Prostate gland (tissue), 2 donors: Measurements from ENCODE around the gene MGAM2. TPM values are rescaled to one million over a fixed set of nuclear protein-coding genes. Genes with fewer than 3 reads are reported as not detected.

Experiments used
- DNase-seq: peaks from one replicate; pipeline ENCODE4 v3.0.0-alpha.2; 2019; ENCODE audit warnings: low spot score
- H3K27ac ChIP-seq, 2 donors: fragments of 200-600 bp; sonication (generic); 2 replicates each; pipeline ENCODE4 v1.5.1; 2017 to 2019
- H3K27me3 ChIP-seq: fragments of 200-600 bp; sonication (generic); replicated peaks from 2 replicates; pipeline ENCODE4 v1.5.1; 2019; ENCODE audit not compliant: insufficient read depth
- H3K36me3 ChIP-seq, 2 donors: fragments of 200-600 bp; sonication (generic); 1 replicate in 1 of 2; 2 replicates in 1 of 2; pipeline versions ENCODE4 v1.5.1 to v1.8.1; 2017 to 2019
- H3K4me1 ChIP-seq: fragments of 200-600 bp; sonication (generic); replicated peaks from 2 replicates; pipeline ENCODE4 v1.5.1; 2019
- H3K4me3 ChIP-seq, 2 donors: fragments of 200-600 bp; sonication (generic); 2 replicates each; pipeline ENCODE4 v1.5.1; 2017 to 2019
- H3K9me3 ChIP-seq: fragments of 200-600 bp; sonication (generic); 2 replicates; pipeline ENCODE4 v1.5.1; 2017
- CTCF ChIP-seq, 4 experiments: fragments of 200-600 bp in 2 of 4; fragments of 450-650 bp in 2 of 4; sonication (generic) in 2 of 4; IDR thresholded peaks; 1 replicate in 3 of 4; 2 replicates in 1 of 4; pipeline ENCODE4 v1.5.1; 2016 to 2019; ENCODE audit warnings: antibody characterized with exemption in 4 of 4, mild to moderate bottlenecking in 2 of 4, moderate library complexity in 2 of 4
- POLR2A ChIP-seq: fragments of 450-650 bp; IDR thresholded peaks from one replicate; pipeline ENCODE4 v1.6.1; 2016; ENCODE audit warnings: antibody characterized with exemption, mild to moderate bottlenecking
- POLR2AphosphoS5 ChIP-seq: sonication (generic); formaldehyde crosslinking; IDR thresholded peaks from one replicate; pipeline ENCODE4 v1.6.1; 2017; ENCODE audit warnings: antibody characterized with exemption
- WGBS: methylation state at CpG from one replicate; pipeline ENCODE4 v1.1.5; 2018; 5-methylcytosine and 5-hydroxymethylcytosine counted together
- intact Hi-C: fragments of 100-400 bp; cut with DNase I; formaldehyde crosslinking; loops from one replicate; pipeline ENCODE4 v1.14.2; 2022
- total RNA-seq, 2 donors: library from RNA; depleted of rRNA; stranded (reverse); fragments of >200 nt; gene quantifications; one replicate each; pipeline ENCODE4 v1.1.0, GENCODE V29; 2016

Gene MGAM2
- total RNA-seq, 2 donors from 2014 or later: 0.36 to 0.51 TPM

- DNase-seq: no peak
- Histone ChIP-seq H3K4me3 (no peak overlapping the region), H3K27ac (no peak overlapping the region), H3K27me3 (no peaks in the 10 kb centered on the region), H3K36me3 (no peaks in the 10 kb centered on the region), H3K9me3 (no peaks in the 10 kb centered on the region), H3K4me1 (no peaks in the 10 kb centered on the region)
- 55% methylated on average over 7 of the region's 7 CpGs for WGBS
- intact Hi-C loops: no loop called here
- TF ChIP-seq CTCF (IDR thresholded peaks at IDR 0.05) (no peak), POLR2AphosphoS5 (no peak), POLR2A (no peak)
Observed at GRCh38 chr7:142248166-142249160, 136.9 kb downstream of the MGAM2 start.

- no peak for DNase-seq
- Histone ChIP-seq H3K4me1 (no peaks in the 10 kb centered on the region), H3K27ac (no peak overlapping the region), H3K9me3 (no peaks in the 10 kb centered on the region), H3K27me3 (no peaks in the 10 kb centered on the region), H3K4me3 (no peak overlapping the region), H3K36me3 (no peaks in the 10 kb centered on the region)
- intact Hi-C loops: no loop called here
- TF ChIP-seq POLR2A (no peak), POLR2AphosphoS5 (no peak), CTCF (IDR thresholded peaks at IDR 0.05) (no peak)
Observed at GRCh38 chr7:142249918-142250317, 138.4 kb downstream of the MGAM2 start.

- DNase-seq: no peak
- Histone ChIP-seq H3K4me3 (no peak overlapping the region), H3K27me3 (no peaks in the 10 kb centered on the region), H3K36me3 (no peaks in the 10 kb centered on the region), H3K9me3 (no peaks in the 10 kb centered on the region), H3K4me1 (no peaks in the 10 kb centered on the region), H3K27ac (no peak overlapping the region)
- 70% methylated on average over 2 of the region's 2 CpGs for WGBS
- intact Hi-C loops: no loop called here
- TF ChIP-seq POLR2A: no peak
- no peak for TF ChIP-seq POLR2AphosphoS5
- TF ChIP-seq CTCF (IDR thresholded peaks at IDR 0.05): no peak
Observed at GRCh38 chr7:142250705-142251104, 139.2 kb downstream of the MGAM2 start.

- no peak within 1 kb of the TSS for H3K4me3 ChIP-seq
- 83% methylated on average over 1 of the region's 1 CpG for WGBS
- intact Hi-C loops: no loop called here
Observed at GRCh38 chr7:142257958-142258357, 146.4 kb downstream of the MGAM2 start, which contains the start of gene PRSS58. TSS of gene PRSS58 (minus strand) at chr7:142258058. CDS start at chr7:142257707, 351 bp downstream.

More at GRCh38 chr7:142257958-142258357, 146.4 kb downstream of the MGAM2 start, which contains the start of gene PRSS58:
- Histone ChIP-seq H3K4me1 (no peaks in the 10 kb centered on the region), H3K9me3 (no peaks in the 10 kb centered on the region), H3K36me3 (no peaks in the 10 kb centered on the region), H3K27me3 (no peaks in the 10 kb centered on the region), H3K27ac (no peak within 1 kb of the TSS)
- no peak for TF ChIP-seq CTCF (IDR thresholded peaks at IDR 0.05)
- TF ChIP-seq POLR2AphosphoS5: no peak
- TF ChIP-seq POLR2A: no peak
- no peak for DNase-seq
